ENCODE data around the gene TRPM3.

DNA sequence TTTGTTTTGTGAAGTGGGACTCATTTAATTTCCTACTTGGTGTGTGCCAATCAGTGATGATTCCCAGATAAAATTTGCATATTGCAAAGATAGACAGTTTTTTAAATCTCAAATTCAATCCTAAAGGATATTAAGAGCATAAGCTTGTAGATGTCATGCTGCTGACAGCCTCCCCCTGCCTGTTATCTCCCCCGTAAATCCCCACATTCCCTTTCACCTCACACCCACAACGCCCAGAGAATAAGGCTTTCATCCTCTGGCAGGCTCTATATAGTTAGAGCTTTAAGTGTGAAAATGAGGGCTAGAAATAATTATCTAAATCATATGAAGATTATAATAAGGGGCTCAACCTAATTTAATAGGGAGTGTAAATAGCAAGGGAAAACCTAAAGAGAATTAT, 265.0 kb downstream of the TRPM3 start:
- TF ChIP-seq GABPA (IDR thresholded peaks at IDR 0.05; ENCODE audit: low read depth) (no peak), POLR2AphosphoS5 (IDR thresholded peaks at IDR 0.05; ENCODE audit: low read depth) (no peak)
- TF ChIP-seq, protein P1, sequence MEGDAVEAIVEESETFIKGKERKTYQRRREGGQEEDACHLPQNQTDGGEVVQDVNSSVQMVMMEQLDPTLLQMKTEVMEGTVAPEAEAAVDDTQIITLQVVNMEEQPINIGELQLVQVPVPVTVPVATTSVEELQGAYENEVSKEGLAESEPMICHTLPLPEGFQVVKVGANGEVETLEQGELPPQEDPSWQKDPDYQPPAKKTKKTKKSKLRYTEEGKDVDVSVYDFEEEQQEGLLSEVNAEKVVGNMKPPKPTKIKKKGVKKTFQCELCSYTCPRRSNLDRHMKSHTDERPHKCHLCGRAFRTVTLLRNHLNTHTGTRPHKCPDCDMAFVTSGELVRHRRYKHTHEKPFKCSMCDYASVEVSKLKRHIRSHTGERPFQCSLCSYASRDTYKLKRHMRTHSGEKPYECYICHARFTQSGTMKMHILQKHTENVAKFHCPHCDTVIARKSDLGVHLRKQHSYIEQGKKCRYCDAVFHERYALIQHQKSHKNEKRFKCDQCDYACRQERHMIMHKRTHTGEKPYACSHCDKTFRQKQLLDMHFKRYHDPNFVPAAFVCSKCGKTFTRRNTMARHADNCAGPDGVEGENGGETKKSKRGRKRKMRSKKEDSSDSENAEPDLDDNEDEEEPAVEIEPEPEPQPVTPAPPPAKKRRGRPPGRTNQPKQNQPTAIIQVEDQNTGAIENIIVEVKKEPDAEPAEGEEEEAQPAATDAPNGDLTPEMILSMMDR (IDR thresholded peaks at IDR 0.05; ENCODE audit: insufficient read depth, low read length), result no peak
- TF ChIP-seq, protein P2, sequence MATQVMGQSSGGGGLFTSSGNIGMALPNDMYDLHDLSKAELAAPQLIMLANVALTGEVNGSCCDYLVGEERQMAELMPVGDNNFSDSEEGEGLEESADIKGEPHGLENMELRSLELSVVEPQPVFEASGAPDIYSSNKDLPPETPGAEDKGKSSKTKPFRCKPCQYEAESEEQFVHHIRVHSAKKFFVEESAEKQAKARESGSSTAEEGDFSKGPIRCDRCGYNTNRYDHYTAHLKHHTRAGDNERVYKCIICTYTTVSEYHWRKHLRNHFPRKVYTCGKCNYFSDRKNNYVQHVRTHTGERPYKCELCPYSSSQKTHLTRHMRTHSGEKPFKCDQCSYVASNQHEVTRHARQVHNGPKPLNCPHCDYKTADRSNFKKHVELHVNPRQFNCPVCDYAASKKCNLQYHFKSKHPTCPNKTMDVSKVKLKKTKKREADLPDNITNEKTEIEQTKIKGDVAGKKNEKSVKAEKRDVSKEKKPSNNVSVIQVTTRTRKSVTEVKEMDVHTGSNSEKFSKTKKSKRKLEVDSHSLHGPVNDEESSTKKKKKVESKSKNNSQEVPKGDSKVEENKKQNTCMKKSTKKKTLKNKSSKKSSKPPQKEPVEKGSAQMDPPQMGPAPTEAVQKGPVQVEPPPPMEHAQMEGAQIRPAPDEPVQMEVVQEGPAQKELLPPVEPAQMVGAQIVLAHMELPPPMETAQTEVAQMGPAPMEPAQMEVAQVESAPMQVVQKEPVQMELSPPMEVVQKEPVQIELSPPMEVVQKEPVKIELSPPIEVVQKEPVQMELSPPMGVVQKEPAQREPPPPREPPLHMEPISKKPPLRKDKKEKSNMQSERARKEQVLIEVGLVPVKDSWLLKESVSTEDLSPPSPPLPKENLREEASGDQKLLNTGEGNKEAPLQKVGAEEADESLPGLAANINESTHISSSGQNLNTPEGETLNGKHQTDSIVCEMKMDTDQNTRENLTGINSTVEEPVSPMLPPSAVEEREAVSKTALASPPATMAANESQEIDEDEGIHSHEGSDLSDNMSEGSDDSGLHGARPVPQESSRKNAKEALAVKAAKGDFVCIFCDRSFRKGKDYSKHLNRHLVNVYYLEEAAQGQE (IDR thresholded peaks at IDR 0.05; ENCODE audit: insufficient replicate concordance, low read depth), result no peak
